Loucy (cell line): ENCODE results near the gene ARHGAP42.

Experiments
- CTCF ChIP-seq: fragments of 200-600 bp; sonication (generic); conservative IDR thresholded peaks from 2 replicates; pipeline ENCODE4 v1.5.1; 2014; ENCODE audit warnings: mild to moderate bottlenecking, antibody characterized with exemption, low read length
- EZH2phosphoT487 ChIP-seq: fragments of 200-600 bp; IDR thresholded peaks from 2 replicates; pipeline ENCODE4 v1.6.1; 2018; ENCODE audit warnings: antibody characterized with exemption, mild to moderate bottlenecking, moderate library complexity, borderline replicate concordance

- TF ChIP-seq CTCF (no peak), EZH2phosphoT487 (no peak)
Observed at GRCh38 chr11:100712583-100712982, 25.5 kb downstream of the ARHGAP42 start.
